Measurements from ENCODE around the gene IL10RB.

GRCh38 chr21:33268393-33268736 is 2.2 kb downstream of the IL10RB start:
- no peak for TF ChIP-seq POLR2A (IDR thresholded peaks at IDR 0.05)
- TF ChIP-seq, protein P1, sequence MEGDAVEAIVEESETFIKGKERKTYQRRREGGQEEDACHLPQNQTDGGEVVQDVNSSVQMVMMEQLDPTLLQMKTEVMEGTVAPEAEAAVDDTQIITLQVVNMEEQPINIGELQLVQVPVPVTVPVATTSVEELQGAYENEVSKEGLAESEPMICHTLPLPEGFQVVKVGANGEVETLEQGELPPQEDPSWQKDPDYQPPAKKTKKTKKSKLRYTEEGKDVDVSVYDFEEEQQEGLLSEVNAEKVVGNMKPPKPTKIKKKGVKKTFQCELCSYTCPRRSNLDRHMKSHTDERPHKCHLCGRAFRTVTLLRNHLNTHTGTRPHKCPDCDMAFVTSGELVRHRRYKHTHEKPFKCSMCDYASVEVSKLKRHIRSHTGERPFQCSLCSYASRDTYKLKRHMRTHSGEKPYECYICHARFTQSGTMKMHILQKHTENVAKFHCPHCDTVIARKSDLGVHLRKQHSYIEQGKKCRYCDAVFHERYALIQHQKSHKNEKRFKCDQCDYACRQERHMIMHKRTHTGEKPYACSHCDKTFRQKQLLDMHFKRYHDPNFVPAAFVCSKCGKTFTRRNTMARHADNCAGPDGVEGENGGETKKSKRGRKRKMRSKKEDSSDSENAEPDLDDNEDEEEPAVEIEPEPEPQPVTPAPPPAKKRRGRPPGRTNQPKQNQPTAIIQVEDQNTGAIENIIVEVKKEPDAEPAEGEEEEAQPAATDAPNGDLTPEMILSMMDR (IDR thresholded peaks at IDR 0.05), result no peak
